ENCODE measurements around the gene SORCS2. TPM values are rescaled to one million over a fixed set of nuclear protein-coding genes. Genes with fewer than 3 reads are reported as not detected.

Gene SORCS2
- polyA plus RNA-seq, 1 donor from 2014 or later, result not detected

DNA sequence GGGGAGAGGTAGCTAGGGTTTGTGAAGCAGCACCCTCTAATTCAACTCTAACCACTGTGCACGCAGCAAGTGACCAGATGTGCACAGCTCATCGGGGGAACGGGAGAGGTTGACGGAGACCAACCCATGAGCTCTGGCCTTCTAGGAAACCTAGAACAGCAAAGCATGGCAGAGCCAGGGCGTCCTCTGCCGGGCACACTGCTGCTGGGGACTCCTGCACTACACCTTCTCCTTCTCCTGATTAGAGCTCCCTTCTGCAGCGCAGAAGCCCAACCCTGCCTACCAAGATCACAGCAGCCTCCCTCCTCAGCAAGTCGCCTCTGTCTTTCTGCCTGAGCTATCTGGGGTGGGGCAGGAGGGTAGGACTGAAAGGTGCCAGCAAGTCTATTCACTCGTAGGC, 494.7 kb downstream of the SORCS2 start:
- Mint-ChIP-seq H3K4me1 (no peaks in the 10 kb centered on the region), H3K9me3 (peaks cover 0 to 2% (median 0%) of the 10 kb centered on the region in 3 donors), H3K4me3 (no peak overlapping the region), H3K27me3 (peaks cover 2% of the 10 kb centered on the region), H3K27ac (peak overlapping the region in 1 of 3 donors; percentile 49), H3K36me3 (no peaks in the 10 kb centered on the region)

DNA sequence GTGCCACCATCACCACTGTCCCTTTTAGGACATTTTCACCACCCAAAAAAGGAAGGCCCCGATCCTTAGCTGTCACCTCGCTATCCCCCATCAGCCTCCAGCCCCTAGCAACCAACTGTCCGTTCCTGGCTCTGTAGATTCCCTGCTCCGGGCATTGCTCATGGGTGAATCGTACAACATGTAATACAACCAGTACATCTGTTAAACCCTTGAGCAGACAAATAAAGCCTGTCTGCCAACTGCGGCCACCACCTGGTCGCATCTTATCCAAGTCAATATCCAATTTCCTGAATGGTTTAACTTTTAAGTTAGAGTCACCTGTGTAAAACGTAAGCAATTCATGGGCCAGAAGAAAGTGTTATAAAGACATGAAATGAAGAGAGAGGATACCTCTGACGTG, 495.5 kb downstream of the SORCS2 start:
- Mint-ChIP-seq H3K4me1 (no peaks in the 10 kb centered on the region), H3K4me3 (no peak overlapping the region), H3K36me3 (no peaks in the 10 kb centered on the region), H3K9me3 (peaks cover 0 to 1% (median 0%) of the 10 kb centered on the region in 3 donors), H3K27me3 (peaks cover 2% of the 10 kb centered on the region), H3K27ac (no peak overlapping the region)

DNA sequence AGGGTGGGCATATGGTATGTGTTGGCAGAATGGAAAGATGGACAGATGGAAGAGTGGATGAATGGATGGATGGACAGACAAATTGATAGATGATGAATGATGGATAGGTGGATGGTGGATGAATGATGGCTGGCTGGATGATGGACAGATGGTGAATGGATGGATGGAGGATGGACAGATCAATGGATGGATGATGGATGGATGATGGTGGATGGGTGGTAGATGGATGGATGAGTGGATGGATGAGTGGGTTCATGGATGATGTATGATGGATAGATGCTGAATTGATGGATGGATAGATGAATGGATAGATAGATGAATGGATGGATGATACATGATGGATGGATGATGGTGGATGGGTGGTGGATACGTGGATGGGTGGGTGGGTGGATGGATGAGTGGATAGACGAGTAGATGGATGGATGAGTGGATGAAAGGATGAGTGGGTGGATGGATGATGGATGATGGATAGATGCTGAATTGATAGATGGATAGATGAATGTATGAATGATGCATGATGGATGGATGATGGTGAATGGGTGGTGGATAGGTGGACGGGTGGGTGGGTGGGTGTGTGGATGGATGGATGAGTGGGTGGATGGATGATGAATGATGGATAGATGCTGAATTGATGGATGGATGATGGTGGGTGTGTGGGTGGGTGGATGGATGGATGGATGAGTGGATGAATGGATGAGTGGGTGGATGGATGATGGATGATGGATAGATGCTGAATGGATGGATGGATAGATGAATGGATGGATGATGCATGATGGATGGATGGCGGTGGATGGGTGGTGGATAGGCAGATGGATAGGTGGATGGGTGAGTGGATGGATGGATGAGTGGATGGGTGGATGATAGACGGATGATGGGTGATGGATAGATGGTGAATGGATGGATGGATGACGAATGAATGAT, 497.7 kb downstream of the SORCS2 start:
- Mint-ChIP-seq H3K4me1 (no peaks in the 10 kb centered on the region), H3K27ac (no peak overlapping the region), H3K27me3 (peaks cover 2% of the 10 kb centered on the region), H3K4me3 (no peak overlapping the region), H3K9me3 (no peaks in the 10 kb centered on the region), H3K36me3 (no peaks in the 10 kb centered on the region)

DNA sequence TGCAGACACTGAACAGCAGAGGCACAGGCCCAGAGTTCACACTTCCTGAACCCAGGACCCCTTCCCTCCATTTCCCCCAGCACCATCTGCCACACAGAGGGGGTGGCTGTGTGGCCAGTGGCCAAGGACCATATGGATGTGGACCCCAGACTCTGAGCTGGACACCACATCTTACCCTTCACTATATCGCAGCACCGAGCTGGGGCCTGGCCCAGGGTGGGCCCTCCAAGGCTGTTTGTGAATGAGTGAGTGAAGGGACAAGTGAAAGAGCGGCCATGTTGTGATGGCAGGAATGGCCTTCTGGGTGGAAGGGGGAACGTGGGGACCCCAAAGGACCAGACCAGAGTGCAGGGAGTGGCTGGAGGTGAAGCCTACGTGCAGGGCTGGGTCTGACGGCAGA, 498.7 kb downstream of the SORCS2 start:
- no peaks in the 10 kb centered on the region for H3K36me3 Mint-ChIP-seq
- no peak overlapping the region for H3K27ac Mint-ChIP-seq
- H3K4me1 Mint-ChIP-seq, result no peaks in the 10 kb centered on the region
- no peaks in the 10 kb centered on the region for H3K9me3 Mint-ChIP-seq
- H3K27me3 Mint-ChIP-seq, result no peaks in the 10 kb centered on the region
- no peak overlapping the region for H3K4me3 Mint-ChIP-seq

DNA sequence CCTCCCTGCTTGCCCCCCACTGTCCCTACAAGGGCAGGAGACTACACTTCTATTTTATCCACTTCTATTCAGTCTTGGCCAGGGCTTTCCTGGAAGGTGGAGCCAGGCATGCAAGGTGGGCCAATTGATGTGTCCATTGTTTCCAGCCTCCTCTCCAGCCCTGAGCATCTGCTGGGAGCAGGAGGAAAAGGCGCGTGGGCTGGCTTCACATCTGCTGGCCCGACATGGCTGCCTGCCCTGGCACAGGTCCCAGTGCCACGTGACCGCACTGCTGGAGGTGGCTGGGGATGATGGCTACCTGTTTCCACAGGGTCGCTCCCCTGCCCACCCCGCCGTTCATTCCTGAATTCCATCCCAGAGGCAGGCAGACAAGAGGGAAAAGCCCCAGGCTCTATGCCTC, 499.6 kb downstream of the SORCS2 start:
- Mint-ChIP-seq H3K27me3 (no peaks in the 10 kb centered on the region), H3K9me3 (no peaks in the 10 kb centered on the region), H3K36me3 (no peaks in the 10 kb centered on the region), H3K4me1 (no peaks in the 10 kb centered on the region), H3K27ac (no peak overlapping the region), H3K4me3 (no peak overlapping the region)

DNA sequence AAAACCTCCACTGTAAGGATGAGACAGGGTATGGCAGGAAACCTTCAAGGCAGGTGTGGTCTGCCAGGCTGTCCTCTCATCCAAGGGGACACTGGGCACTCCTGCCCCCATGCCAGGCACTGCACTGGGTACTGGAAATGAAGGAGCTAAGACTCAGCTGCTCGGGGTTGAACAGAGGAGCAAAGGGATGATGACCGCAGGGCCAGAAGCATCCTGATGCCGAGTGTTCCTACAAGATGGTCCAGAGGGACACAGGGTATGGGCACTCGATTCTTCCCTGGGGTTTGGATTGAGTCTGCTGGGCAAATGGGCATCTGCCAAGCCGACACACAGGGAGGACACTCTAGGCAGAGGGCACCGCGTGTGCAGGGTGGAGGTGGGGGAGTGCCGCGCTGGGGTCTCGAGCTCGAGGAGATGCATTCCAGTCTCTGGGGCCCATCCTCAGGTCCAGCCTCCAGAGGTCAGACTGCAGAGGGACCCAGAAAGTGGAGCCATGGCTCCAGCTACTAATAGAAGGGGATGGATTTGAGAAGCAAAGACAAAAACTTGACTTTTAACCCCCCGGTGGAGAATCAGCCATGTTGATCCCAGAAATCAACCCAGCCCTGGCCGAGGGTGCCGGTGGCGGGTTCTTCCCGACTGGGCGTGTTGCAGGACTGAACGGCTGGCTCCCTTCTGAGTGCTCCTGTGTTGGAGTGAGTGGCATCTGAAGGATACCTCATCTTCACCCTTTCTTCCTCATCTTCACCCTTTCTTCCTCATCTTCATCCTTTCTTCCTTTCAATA, 500.3 kb downstream of the SORCS2 start:
- Mint-ChIP-seq H3K4me1 (no peaks in the 10 kb centered on the region), H3K36me3 (no peaks in the 10 kb centered on the region), H3K4me3 (no peak overlapping the region), H3K9me3 (no peaks in the 10 kb centered on the region), H3K27ac (no peak overlapping the region), H3K27me3 (no peaks in the 10 kb centered on the region)

DNA sequence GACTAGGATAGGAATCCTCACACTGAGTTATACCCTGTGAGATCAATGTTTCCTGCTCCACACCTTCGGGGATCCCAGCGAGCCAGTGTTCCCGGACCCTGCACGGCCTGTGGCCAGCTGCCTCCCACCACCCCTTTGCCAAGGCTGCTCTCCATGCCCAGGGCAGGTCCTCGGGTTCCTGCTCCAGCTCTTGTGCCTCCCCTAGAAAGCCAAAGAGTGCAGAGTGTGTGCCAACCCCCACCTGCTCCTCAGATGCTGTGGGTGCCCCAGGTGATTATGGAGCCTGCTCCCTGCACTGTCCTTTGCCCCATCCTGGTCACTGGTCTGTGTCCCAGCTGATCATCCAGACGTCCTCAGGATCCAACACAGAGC, 500.9 kb downstream of the SORCS2 start:
- Mint-ChIP-seq H3K27me3 (no peaks in the 10 kb centered on the region), H3K27ac (no peak overlapping the region), H3K4me1 (no peaks in the 10 kb centered on the region), H3K4me3 (no peak overlapping the region), H3K36me3 (no peaks in the 10 kb centered on the region), H3K9me3 (no peaks in the 10 kb centered on the region)

DNA sequence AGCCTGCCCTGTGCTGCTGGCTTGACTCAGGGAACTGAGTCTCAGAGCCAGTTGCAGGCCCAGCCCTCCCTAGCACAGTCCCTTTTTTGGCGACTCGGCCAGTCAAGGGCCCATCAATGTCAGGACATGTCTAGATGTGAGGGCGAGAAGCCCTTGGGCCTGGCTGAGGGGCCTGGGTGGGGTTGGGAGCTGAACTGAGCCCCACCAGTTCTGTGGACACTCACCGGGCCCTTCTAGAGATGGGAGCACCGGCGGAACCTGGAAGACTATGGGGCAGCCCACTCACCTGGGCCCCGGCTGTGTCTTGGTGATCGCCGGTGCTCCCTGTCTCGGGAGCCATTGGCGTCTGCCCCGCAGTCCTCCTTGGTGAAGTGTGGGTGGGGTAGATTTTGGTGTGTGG, 501.4 kb downstream of the SORCS2 start:
- Mint-ChIP-seq H3K36me3 (peaks cover 2% of the 10 kb centered on the region), H3K27me3 (peaks cover 4% of the 10 kb centered on the region), H3K4me3 (no peak overlapping the region), H3K4me1 (no peaks in the 10 kb centered on the region), H3K9me3 (no peaks in the 10 kb centered on the region), H3K27ac (no peak overlapping the region)

DNA sequence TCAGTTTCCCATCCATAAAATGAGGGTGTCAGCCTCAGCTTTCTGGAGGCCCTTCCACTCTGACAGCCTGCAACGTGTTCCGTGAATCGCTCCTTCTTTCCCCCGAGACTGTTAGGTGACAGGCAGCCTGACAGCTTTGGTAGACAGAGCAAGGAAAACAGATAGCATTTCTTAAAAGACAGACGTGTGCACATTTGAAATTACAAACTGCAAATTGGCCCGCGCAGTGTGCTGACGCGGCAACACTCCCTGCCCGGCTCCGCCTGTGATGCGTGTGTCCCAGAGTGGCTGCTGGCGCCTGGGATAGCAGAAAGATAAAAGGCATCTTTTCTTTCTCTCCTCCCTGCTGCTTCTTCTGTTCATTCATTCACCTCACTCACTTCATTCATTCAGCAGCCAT, 502.0 kb downstream of the SORCS2 start:
- peak overlapping the region in 1 of 3 donors; percentile 67 for H3K27ac Mint-ChIP-seq

DNA sequence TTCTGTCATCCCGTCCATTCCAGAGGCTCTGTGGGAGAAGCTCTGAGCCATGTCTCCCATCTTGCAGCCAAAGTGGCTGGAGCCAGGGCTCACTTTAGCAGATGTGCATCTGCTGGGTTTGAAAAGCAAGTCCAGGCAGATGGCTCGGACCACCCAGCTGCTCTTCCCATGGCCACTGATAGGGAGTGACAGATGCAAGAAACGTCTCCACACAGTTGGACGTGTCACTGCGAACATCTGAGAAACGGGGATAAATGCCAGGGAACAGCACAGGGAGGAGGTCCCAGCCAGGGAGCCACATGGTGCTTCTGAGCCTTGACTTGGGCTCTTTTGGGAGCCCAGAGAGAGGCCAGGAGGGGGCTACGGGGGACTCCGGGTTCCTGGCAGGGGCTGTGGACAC, 505.0 kb downstream of the SORCS2 start:
- H3K27me3 Mint-ChIP-seq, result peaks cover 6% of the 10 kb centered on the region

More for the DNA sequence above, 502.0 kb downstream of the SORCS2 start:
- Mint-ChIP-seq H3K27me3 (peaks cover 5% of the 10 kb centered on the region), H3K4me3 (no peak overlapping the region), H3K4me1 (no peaks in the 10 kb centered on the region), H3K9me3 (no peaks in the 10 kb centered on the region), H3K36me3 (peaks cover 2% of the 10 kb centered on the region)

DNA sequence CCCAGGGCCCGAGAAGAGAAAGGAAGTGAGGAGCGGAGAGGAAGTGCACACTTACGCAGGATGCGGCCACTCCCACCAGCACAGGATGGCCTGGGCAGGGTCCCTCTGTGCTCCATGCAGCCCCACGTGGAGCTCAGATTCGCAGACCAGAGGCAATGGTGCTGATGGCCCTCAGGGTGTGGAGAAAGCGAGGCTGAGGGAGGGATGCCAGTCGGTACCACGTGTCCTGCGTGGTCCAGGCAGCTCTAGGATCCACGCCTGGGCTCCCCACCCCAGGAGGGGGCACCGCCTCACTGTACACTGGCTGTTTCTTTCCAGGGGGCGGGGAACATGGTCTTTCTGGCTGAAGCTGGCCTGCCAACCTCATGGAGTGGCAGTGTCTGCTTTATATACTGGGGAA, 505.5 kb downstream of the SORCS2 start:
- peaks cover 6% of the 10 kb centered on the region for H3K27me3 Mint-ChIP-seq
- H3K27ac Mint-ChIP-seq, result no peak overlapping the region
- no peaks in the 10 kb centered on the region for H3K9me3 Mint-ChIP-seq

More for the DNA sequence above, 505.0 kb downstream of the SORCS2 start:
- Mint-ChIP-seq H3K4me1 (no peaks in the 10 kb centered on the region), H3K4me3 (no peak overlapping the region), H3K36me3 (peaks cover 2% of the 10 kb centered on the region), H3K9me3 (no peaks in the 10 kb centered on the region), H3K27ac (peak overlapping the region in 1 of 3 donors; percentile 50)

DNA sequence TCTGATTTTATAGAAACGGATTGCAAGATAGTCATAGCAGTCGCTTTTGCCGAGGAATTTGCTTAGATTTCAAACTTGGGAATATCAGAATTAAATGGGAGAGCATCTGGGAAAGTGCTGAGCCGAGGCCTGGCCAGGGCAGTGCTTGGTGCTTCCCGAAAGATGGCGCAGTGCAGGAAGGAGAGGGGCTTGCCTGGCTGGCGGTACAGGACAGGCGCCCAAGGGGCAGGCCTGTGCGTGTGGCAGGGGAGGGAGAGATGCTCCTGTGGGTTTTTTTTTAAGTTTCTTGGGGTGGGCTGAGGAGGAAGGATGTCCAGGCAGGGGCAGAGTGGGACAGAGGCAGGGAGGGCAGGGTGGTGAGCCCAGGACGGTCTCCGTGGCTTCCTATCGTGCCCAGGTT, 506.2 kb downstream of the SORCS2 start:
- H3K4me3 Mint-ChIP-seq, result no peak overlapping the region
- H3K4me1 Mint-ChIP-seq, result no peaks in the 10 kb centered on the region
- H3K36me3 Mint-ChIP-seq, result peaks cover 2% of the 10 kb centered on the region
- peaks cover 6% of the 10 kb centered on the region for H3K27me3 Mint-ChIP-seq
- no peaks in the 10 kb centered on the region for H3K9me3 Mint-ChIP-seq
- no peak overlapping the region for H3K27ac Mint-ChIP-seq

More for the DNA sequence above, 505.5 kb downstream of the SORCS2 start:
- H3K4me3 Mint-ChIP-seq, result no peak overlapping the region
- no peaks in the 10 kb centered on the region for H3K4me1 Mint-ChIP-seq
- peaks cover 2% of the 10 kb centered on the region for H3K36me3 Mint-ChIP-seq

DNA sequence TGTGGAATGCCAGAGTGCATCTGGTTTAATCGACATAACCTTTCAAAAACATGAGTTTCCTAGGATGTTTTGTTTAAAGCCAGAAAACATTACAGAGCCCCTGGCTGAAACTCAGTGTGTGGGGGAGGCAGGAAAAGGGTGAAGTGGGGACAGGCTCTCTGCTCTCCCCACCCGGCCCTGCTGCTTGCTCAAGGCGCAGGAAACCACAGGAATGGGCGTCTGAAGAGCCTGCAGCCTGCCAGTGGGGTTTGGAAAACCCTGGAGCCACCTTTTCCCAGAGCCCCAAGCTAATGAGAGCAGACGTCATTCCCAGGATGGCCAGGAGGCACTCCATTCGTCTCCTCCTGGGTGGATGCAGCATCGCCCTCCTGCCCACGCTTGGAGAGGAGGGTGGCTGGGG, 506.7 kb downstream of the SORCS2 start:
- no peak overlapping the region for H3K4me3 Mint-ChIP-seq
- H3K9me3 Mint-ChIP-seq, result no peaks in the 10 kb centered on the region
- no peaks in the 10 kb centered on the region for H3K4me1 Mint-ChIP-seq
- H3K36me3 Mint-ChIP-seq, result peaks cover 2% of the 10 kb centered on the region
- H3K27me3 Mint-ChIP-seq, result peaks cover 6% of the 10 kb centered on the region
- no peak overlapping the region for H3K27ac Mint-ChIP-seq

DNA sequence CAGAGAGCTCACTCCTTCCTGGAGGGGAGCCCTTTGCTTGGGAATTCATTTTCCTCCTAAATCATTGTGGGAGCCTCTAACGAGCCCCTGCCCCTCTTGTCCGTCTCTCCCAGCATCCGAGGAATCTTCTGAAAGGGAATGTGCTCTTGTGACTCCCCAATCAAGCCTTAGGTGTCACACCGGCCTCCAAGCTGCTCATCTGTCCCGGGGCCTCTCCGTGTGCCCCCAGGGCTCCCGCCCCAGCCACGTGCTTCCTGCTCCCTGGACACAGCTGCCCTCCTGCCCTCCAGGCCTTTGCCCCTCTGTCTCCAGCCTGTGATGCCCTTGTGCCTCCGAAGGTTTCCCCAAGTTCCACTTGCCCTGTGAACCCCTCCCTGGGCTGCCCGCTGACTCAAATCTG, 507.5 kb downstream of the SORCS2 start:
- Mint-ChIP-seq H3K27me3 (peaks cover 6% of the 10 kb centered on the region), H3K27ac (no peak overlapping the region), H3K4me3 (no peak overlapping the region), H3K4me1 (no peaks in the 10 kb centered on the region), H3K36me3 (peaks cover 2% of the 10 kb centered on the region), H3K9me3 (no peaks in the 10 kb centered on the region)

DNA sequence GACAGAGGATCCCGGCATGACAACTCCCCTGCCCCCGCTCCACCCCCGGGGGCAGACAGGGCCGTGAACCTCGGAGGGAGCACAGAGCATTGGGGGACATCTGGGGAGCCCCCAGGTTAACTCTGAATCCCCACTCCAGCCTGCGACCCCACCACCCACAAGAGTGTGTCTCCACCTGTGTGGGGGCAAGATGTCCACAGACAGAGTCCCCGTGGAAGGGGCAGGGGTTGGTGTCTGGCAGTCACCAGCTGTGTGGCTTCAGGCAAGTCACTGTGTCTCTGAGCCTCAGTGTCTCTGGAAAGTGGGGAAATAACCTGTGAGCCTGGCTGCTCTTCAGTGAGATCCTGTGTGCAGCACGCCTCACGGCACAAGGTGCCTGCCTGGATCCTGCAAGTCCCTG, 508.3 kb downstream of the SORCS2 start:
- peaks cover 2% of the 10 kb centered on the region for H3K36me3 Mint-ChIP-seq
- no peaks in the 10 kb centered on the region for H3K9me3 Mint-ChIP-seq
- peaks cover 6% of the 10 kb centered on the region for H3K27me3 Mint-ChIP-seq
- no peak overlapping the region for H3K27ac Mint-ChIP-seq
- H3K4me1 Mint-ChIP-seq, result no peaks in the 10 kb centered on the region
- no peak overlapping the region for H3K4me3 Mint-ChIP-seq
